Measurements from ENCODE around the gene ACBD6.

- TF ChIP-seq CTCF (IDR thresholded peaks at IDR 0.05) (no peak), POLR2A (IDR thresholded peaks at IDR 0.05) (no peak)
Measured at GRCh38 chr1:180286417-180286816, 216.0 kb downstream of the ACBD6 start.
